ENCODE data around the gene ZMYND19.
"Not testable (repeated sequence)": the region's sequence is repeated elsewhere in the genome, so short reads cannot be mapped to it uniquely, and the experiment has no call there.

The ZMYND19 gene

DNA sequence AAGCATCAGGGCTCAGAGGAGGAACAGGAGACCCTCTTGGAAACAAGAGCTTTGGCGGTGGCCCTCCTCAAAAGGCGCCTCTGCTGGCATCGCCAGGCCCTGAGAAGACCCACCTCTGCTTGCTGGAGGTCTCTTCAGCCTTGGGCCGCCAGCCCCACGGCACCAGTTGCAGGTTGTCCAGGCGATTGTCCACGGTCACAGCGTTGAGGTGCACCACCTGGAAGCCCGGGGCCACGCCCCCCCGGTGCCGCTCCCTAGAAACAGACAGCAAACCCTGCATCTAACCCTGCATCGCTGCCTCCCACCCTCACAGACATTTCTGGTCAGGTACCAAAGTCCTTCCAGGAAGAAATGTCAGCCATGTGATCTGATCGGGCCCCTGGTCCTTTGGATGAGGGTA lies 3.5 kb downstream of the ZMYND19 start:
- DNase-seq, result no peak

GRCh38 chr9:137583957-137584356 lies 6.4 kb downstream of the ZMYND19 start:
- no peak for DNase-seq

- no peak for DNase-seq
These were observed 7.0 kb downstream of the ZMYND19 start for GRCh38 chr9:137583347-137583746.

GRCh38 chr9:137582286-137582860 lies 7.9 kb downstream of the ZMYND19 start:
- no peak for DNase-seq

DNA sequence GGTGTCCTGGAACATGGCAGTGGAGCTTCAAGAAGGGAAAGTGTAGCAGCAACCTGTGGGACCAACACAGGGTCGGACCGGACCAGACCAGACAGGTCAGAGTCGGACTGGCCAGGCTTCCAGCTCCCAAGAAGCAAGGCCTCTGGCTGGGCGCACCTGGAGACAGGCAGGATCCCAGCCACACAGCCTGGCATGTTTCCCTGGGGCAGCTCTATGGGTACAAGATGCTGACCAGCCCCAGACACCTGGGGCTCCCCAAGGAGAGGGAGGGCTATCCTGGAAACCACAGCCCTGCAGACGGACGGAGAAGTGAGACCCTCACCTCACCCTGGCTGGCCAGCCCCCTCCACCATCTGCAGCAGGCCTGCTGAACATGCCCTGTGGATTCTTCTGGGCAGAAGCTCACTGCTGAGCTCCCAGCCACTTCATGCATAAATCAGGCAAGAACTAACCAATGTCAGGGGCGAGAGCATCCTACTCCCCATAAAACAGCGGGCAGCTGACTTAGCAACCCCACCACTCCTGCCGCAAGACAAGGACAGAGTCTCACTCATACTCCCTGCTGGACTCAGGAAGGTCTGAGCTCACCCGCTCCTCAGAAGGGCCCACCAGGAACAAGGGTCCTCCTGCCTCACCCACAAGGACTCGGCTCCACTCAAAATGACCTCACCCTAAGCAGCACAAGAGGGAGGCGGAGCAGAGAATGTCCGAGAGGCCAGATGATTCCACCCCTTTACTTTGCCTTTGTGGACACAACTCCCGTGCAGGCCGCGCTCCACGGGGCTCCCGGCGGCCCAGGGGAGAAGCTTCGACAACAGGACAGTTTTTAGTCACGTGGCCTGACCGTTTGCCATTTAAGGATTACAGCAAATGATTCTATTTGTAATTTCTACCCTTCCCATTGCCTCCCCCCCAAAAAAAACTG lies 8.7 kb downstream of the ZMYND19 start:
- DNase-seq, result no peak

DNA sequence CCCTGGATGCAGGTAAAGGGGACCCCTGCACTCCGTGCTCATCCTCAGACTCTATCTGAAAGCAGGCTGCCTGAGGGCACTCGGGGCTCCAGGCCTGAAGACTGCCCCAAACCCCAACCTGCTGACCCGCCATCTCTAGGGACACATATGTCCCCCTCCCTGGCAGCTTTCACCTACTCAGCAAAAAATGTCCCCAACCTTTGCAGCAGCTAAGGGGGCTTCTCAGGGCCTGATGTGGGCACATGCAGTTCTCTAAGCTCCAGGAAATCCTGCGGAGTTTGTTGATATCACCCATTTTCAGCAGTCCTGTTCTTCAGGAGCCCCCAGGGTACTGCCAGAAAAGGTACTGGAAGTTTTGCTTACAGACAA lies 9.4 kb downstream of the ZMYND19 start:
- no peak for DNase-seq

DNA sequence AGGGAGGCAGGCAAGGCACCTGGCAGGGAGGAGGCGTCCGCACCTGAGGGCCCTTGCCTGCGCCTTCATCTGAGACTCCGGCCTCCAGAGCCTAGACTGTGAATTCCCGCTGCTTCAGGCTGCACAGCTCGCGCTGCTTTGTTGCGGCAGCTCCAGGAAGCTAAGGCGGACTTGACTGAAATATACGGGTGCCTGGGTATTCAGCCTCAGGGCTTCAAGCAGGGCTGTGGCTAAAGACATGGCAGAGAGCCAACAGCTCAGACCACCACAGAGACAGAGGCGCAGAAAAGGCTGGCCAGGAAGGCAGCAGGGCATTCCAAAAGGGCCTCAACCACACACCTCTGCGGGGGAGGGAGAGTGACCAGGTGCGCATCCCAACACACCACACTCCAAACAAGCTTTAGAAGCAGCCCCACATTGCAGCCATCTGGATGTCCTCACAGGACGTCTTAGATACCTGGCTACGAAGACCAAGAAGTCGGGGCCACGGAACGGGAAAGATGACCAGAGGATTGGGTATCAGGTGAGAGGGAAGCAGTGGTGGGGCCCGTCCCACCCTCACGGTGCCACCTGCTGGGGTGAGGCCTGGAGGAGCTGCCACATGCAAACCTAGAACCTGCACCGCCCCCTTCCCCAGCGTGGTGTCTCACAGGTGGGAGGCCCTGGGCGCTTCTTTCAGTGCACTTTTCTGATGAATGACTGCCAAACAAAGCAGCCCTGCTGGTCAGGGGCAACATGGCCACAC lies 9.9 kb downstream of the ZMYND19 start:
- no peak for DNase-seq

GRCh38 chr9:137579259-137579604 lies 11.1 kb downstream of the ZMYND19 start:
- no peak for DNase-seq

DNA sequence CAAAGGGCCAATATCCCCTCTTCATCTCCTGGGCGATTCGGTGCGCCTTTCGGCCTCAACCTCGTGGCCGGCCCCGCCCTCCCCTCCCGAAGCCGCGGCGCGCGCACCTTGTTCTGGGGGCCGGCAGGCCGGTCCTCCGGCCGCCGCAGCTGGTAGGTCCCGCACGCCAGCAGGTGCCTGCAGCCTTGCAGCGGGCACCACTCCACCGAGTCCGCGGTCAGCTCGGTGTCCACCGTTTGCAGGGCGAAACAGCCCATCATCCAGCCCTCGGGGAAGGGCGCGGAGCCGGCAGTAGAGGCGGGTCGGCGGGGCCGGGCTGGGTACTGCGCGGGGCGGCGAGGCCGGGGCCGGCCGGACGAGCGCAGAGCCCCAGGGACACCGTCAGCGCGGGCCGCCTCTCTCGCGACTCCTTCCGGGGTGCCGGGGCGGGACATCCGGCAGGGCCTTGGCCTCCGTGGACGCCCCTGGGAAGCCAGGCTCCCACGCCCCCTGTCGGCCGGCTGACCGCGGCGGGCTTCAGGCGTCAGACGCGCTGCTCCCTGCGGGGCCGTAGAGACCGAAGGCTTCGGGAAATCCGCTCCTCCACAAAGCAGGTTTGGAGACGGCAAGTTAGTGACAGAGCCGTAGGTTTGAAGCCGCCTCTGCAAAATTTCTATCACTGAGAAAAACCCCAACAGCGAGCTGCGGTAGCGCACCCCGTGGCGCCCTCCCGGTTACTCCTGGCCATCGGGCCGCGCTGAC lies 11.6 kb downstream of the ZMYND19 start, which contains the start of gene DPH7:
Gene DPH7, minus strand, starts transcription at position 408 of the 741 bp plus-strand sequence. Its CDS starts 148 bp downstream, at position 260.
- peak; percentile 3 for DNase-seq

GRCh38 chr9:137575716-137576411 lies 14.4 kb downstream of the ZMYND19 start:
- no peak for DNase-seq

- DNase-seq, result no peak
These were observed 15.0 kb downstream of the ZMYND19 start for GRCh38 chr9:137575364-137575715.

GRCh38 chr9:137574192-137574591 lies 16.1 kb downstream of the ZMYND19 start:
- DNase-seq, result no peak

DNA sequence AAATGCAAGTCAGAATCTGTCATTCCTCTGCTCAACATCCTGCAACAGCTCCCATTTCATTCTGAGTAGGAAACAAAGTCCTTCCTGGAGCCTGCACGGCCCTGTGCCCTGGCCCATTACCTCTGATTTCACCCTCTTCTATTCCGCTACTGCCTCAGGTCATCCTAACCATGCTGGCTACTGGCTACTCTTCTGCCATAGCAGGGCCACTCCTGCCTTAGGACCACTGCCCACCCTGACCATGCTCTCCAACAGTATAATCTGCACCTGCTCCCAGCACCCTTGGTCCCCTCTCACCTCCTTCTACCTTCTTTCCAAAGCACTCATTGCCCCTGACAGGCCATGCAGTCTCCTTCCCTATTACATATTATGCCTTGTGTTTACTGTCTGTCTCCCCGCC lies 19.7 kb downstream of the ZMYND19 start:
- no peak for DNase-seq

GRCh38 chr9:137569609-137570203 lies 20.6 kb downstream of the ZMYND19 start:
- DNase-seq, result no peak

- DNase-seq, result not testable (repeated sequence)
These were observed 21.9 kb downstream of the ZMYND19 start for GRCh38 chr9:137568445-137568844.

DNA sequence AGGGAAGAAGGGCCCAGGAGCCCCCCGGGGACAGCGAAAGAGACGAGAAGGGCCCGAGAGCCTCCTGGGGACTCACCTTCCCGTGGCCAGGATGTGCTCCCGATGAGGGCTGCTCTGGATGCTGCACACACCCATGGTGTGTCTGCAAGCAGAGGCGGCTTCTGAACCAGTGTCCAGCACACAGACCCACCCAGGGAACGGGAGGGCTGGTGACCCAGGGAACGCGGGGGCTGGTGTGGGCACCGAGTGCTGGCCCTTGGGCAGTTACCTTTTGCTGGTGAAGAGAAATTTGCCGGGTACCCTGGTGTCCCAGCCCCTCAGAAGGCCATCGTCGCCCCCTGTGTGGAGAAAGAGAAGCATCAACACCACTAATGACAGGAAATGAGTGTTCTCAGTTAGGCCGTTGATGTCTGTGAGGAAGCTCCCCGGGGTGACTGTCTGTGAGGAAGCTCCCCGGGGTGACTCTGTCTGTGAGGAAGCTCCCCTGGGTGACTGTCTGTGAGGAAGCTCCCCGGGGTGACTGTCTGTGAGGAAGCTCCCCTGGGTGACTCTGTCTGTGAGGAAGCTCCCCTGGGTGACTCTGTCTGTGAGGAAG lies 25.4 kb downstream of the ZMYND19 start:
- DNase-seq, result no peak

GRCh38 chr9:137564134-137564533 lies 26.2 kb downstream of the ZMYND19 start:
- DNase-seq, result no peak

DNA sequence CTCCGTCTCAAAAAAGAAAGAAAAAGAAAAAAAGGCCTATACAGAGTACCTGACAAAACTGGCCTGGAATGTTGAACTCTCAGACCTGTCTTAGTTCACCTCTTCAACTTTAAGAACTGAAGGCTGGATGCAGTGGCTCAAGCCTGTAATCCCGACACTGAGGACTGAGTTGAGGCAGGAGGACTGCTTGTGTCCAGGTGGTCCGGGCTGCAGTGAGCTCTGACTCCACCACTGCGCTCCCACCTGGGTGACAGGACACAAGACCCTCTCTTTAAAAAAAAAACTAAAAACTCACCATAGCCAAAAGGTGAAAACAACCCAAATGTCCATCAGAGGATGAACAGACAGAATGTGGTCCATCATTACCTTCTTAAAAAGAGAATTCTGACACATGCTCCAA lies 32.2 kb downstream of the ZMYND19 start:
- no peak for DNase-seq

DNA sequence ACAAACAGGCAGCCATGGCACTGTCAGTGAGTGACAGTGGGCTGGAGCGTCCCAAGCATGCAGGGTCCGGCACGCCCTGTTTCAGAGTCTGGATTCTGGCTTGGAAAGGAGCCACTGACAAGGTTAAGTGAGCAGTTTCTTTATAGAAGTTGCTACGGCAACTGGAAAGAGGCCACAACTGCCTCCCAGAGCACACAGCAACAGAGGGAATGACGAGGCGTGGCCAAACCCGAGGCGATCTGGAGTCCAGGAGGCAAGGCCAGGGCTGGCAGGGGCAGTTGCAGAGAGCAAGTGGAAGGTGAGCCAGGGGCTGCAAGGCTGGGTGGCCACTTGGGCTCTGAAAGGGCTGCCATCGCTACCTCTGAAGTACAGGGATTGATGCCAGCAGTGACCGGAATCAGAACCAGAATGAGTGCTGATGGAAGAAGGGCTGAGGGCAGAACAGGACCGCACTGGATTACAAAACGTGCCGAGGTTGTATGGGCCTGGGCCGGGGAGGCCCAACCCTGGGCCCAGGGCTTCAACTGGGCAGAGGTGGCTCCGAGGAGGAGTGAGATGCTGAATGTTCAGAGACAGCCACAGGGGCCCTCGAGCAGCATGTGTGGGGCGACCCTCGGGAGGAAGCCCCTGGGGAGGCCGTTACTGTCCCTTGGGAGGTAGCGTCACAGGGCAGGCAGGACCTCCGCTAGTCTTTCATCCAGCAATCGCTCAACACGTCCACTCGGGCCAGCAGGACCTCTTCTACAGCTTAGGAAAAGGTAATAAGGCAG lies 34.1 kb downstream of the ZMYND19 start:
- no peak for DNase-seq

DNA sequence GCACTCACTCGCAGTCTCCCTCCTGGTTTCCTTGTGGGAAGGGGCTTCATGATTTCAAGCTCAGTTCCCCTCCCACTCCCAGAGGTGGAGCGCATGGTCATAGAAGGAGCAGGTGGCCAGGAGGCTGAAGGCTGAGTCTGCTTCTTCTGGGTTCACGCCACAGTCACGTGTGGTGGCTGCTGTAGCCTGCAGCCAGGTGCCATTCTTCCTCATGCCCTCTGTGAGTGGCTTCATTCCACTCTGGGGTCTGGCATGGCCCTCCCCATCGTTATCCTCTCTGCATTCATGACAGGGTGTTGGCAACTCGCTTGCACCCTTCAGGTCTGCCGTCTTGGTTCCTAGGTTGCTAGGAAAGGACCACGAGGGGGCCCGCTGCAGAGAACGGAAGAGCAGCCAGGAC lies 35.1 kb downstream of the ZMYND19 start:
- no peak for DNase-seq

GRCh38 chr9:137554349-137554748 lies 36.0 kb downstream of the ZMYND19 start:
- no peak for DNase-seq
